Measurements from ENCODE around the gene ABCC6.
"Not testable (repeated sequence)": the region's sequence is repeated elsewhere in the genome, so short reads cannot be mapped to it uniquely, and the experiment has no call there.

Gene ABCC6

GRCh38 chr16:16150117-16150877, 73.0 kb downstream of the ABCC6 start:
- no peaks in the 10 kb centered on the region for H3K27me3 ChIP-seq (ENCODE audit: insufficient read depth, poor library complexity, severe bottlenecking)
- peak; percentile 16; the same call in 2 of the 3 replicates for ATAC-seq (ENCODE audit: low read depth)
- TF ChIP-seq CTCF (IDR thresholded peaks at IDR 0.05; ENCODE audit: poor library complexity, severe bottlenecking) = no peak
- no peak overlapping the region for H3K27ac ChIP-seq (ENCODE audit: poor library complexity, severe bottlenecking)
- H3K36me3 ChIP-seq (ENCODE audit: low read depth) = no peaks in the 10 kb centered on the region
- H3K4me1 ChIP-seq (ENCODE audit: insufficient read depth, poor library complexity, severe bottlenecking) = no peaks in the 10 kb centered on the region
- no peaks in the 10 kb centered on the region for H3K9me3 ChIP-seq (ENCODE audit: severe bottlenecking)
- no peak overlapping the region for H3K4me3 ChIP-seq (ENCODE audit: severe bottlenecking)
- no peak for DNase-seq (ENCODE audit: low spot score)

- Histone ChIP-seq H3K9me3 (ENCODE audit: severe bottlenecking) (no peaks in the 10 kb centered on the region), H3K36me3 (ENCODE audit: low read depth) (no peaks in the 10 kb centered on the region)
Observed at GRCh38 chr16:16149710-16150116, 73.6 kb downstream of the ABCC6 start.

DNA sequence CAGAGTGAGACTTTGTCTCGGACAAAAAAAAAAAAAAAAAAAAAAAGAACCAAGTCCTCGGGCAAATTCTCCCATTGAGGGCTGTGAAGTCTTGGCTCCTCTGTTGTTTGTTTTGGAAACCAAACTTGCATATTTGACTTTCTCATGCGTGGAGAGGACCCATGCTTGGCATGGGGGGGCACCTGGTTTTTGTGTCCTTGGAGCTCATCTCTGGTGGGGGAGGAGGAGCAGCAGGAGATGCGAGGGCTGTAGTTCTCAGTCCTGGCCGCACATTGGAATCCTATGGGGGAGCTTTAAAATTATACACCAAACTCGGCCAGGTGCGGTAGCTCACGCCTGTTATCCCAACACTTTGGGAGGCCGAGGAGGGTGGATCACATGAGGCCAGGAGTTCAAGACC, 74.5 kb downstream of the ABCC6 start:
- H3K9me3 ChIP-seq (ENCODE audit: severe bottlenecking) = no peaks in the 10 kb centered on the region
- H3K4me1 ChIP-seq (ENCODE audit: insufficient read depth, poor library complexity, severe bottlenecking) = no peaks in the 10 kb centered on the region
- H3K36me3 ChIP-seq (ENCODE audit: low read depth) = peaks cover 6% of the 10 kb centered on the region
- H3K27me3 ChIP-seq (ENCODE audit: insufficient read depth, poor library complexity, severe bottlenecking) = no peaks in the 10 kb centered on the region
- no peak for DNase-seq (ENCODE audit: low spot score)
- TF ChIP-seq CTCF (IDR thresholded peaks at IDR 0.05; ENCODE audit: poor library complexity, severe bottlenecking) = no peak
- no peak overlapping the region for H3K27ac ChIP-seq (ENCODE audit: poor library complexity, severe bottlenecking)
- ATAC-seq (ENCODE audit: low read depth) = no peak
- no peak overlapping the region for H3K4me3 ChIP-seq (ENCODE audit: severe bottlenecking)

More at GRCh38 chr16:16149710-16150116, 73.6 kb downstream of the ABCC6 start:
- ATAC-seq (ENCODE audit: low read depth) (peak; percentile 11; the same call in 1 of the 3 replicates), DNase-seq (ENCODE audit: low spot score) (no peak)
- Histone ChIP-seq H3K27me3 (ENCODE audit: insufficient read depth, poor library complexity, severe bottlenecking) (no peaks in the 10 kb centered on the region), H3K4me3 (ENCODE audit: severe bottlenecking) (no peak overlapping the region), H3K4me1 (ENCODE audit: insufficient read depth, poor library complexity, severe bottlenecking) (no peaks in the 10 kb centered on the region), H3K27ac (ENCODE audit: poor library complexity, severe bottlenecking) (no peak overlapping the region)
- no peak for TF ChIP-seq CTCF (IDR thresholded peaks at IDR 0.05; ENCODE audit: poor library complexity, severe bottlenecking)

DNA sequence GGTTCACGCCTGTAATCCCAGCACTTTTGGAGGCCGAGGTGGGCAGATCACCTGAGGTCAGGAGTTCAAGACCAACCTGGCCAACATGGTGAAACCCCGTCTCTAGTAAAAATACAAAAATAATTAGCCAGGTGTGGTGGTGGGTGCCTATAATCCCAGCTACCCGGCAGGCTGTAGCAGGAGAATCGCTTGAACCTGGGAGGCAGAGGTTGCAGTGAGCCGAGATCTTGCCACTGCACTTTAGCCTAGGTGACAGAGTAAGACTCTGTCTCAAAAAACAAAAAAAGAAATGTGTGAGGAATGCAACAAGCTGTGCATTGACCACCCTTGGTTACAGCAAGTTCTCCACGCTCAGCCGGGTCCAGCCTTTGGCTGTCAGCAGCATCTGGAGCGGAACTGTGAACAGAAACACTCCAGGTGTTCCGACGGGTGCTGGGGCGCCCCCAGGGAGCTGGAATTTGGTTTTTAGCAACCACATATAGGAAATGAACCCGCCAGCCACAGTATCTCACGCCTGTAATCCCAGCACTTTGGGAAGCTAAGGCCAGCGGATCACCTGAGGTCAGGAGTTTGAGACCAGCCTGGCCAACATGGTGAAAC, 75.2 kb downstream of the ABCC6 start:
- H3K4me3 ChIP-seq (ENCODE audit: severe bottlenecking); H3K27me3 ChIP-seq (ENCODE audit: insufficient read depth, poor library complexity, severe bottlenecking); ATAC-seq (ENCODE audit: low read depth); DNase-seq (ENCODE audit: low spot score); H3K4me1 ChIP-seq (ENCODE audit: insufficient read depth, poor library complexity, severe bottlenecking); H3K36me3 ChIP-seq (ENCODE audit: low read depth); H3K9me3 ChIP-seq (ENCODE audit: severe bottlenecking); H3K27ac ChIP-seq (ENCODE audit: poor library complexity, severe bottlenecking): not testable (repeated sequence)

DNA sequence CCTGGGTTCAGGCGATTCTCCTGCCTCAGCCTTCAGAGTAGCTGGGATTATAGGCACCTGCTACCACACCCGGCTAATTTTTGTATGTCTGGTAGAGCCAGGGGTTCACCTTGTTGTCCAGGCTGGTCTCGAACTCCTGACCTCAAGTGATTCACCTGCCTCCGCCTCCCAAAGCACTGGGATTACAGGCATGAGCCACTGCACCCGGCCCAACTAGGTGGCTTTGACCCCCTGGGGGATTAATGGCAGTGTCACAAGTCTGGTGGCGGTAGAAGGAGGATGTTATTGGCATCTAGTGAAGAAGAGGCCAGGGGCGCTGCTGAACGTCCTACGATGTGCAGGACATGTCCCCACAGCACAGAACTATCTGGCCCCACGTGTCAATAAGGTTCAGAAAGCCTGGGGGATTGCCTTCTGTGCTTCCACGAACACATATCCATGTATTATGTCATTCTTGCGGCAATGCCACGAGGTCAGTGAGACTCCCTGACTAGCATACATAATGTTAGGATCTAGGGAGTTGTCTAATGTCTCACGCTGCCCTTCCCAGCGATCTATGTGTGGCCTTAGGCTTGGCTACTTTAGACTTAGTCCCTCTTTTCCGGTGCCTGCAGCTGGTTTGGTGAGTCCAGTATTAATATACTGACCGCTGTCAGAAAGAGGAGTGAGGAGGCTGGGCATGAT, 75.8 kb downstream of the ABCC6 start:
- Histone ChIP-seq H3K27ac (ENCODE audit: poor library complexity, severe bottlenecking) (no peak overlapping the region), H3K36me3 (ENCODE audit: low read depth) (peaks cover 15% of the 10 kb centered on the region), H3K4me1 (ENCODE audit: insufficient read depth, poor library complexity, severe bottlenecking) (no peaks in the 10 kb centered on the region), H3K27me3 (ENCODE audit: insufficient read depth, poor library complexity, severe bottlenecking) (no peaks in the 10 kb centered on the region), H3K4me3 (ENCODE audit: severe bottlenecking) (no peak overlapping the region), H3K9me3 (ENCODE audit: severe bottlenecking) (no peaks in the 10 kb centered on the region)
- DNase-seq (ENCODE audit: low spot score) (no peak), ATAC-seq (ENCODE audit: low read depth) (no peak)
- no peak for TF ChIP-seq CTCF (IDR thresholded peaks at IDR 0.05; ENCODE audit: poor library complexity, severe bottlenecking)
